Endothelial cell of umbilical vein (primary cell): Measurements from ENCODE around the gene MAML3. TPM values are rescaled to one million over a fixed set of nuclear protein-coding genes. Genes with fewer than 3 reads are reported as not detected.

Experiments used
- BruUV-seq: library from RNA; stranded (reverse); fragments of 400-500 nt; replicated peaks from 2 replicates; lab custom pipeline; 2021; lab: Mats Ljungman, UMichigan
- CTCF ChIA-PET: fragments of 300-600, 350-600 bp; sonication (Branson Sonifier 250); formaldehyde crosslinking; loops from one replicate; lab custom pipeline; 2021; ENCODE audit warnings: antibody characterized with exemption, inconsistent platforms; lab: Charles Lee
- POLR2A ChIA-PET: fragments of 300-600, 350-600 bp; sonication (Branson Sonifier 250); formaldehyde crosslinking; loops from one replicate; lab custom pipeline; 2021; ENCODE audit warnings: antibody characterized with exemption, inconsistent platforms; lab: Charles Lee
- DNase-seq: peaks from one replicate; pipeline ENCODE4 v3.0.0-alpha.2; 2011; ENCODE audit warnings: low read depth, low spot score
- FAIRE-seq: peaks from 2 replicates; lab custom pipeline; 2011; peaks lifted over from hg19 to GRCh38; lab: Jason Lieb, UNC
- H2AFZ ChIP-seq: 2 replicates; pipeline ENCODE4 v1.6.0; 2012; ENCODE audit warnings: low read depth, low read length, control low read depth, inconsistent platforms
- H3K27ac ChIP-seq: 2 replicates; pipeline ENCODE4 v1.5.1; 2011; ENCODE audit warnings: low read depth, mild to moderate bottlenecking, control low read depth, low read length, moderate library complexity; ENCODE audit not compliant: insufficient read depth
- H3K27me3 ChIP-seq, 2 experiments: 2 replicates each; pipeline versions ENCODE4 v1.6.0 to v1.6.1; 2011; ENCODE audit warnings: low read length in 2 of 2, mixed read lengths in 1 of 2; ENCODE audit not compliant: control insufficient read depth in 2 of 2, insufficient read depth in 2 of 2
- H3K36me3 ChIP-seq, 2 experiments: 2 replicates in 1 of 2; 3 replicates in 1 of 2; pipeline ENCODE4 v1.5.1; 2011; ENCODE audit warnings: low read length in 2 of 2, mild to moderate bottlenecking in 1 of 2, moderate library complexity in 1 of 2; ENCODE audit not compliant: control insufficient read depth in 2 of 2, insufficient read depth in 2 of 2; ENCODE audit errors: extremely low read depth in 1 of 2
- H3K4me1 ChIP-seq: 3 replicates; pipeline ENCODE4 v1.5.1; 2011; ENCODE audit warnings: mild to moderate bottlenecking, low read length; ENCODE audit not compliant: control insufficient read depth, insufficient read depth; ENCODE audit errors: extremely low read depth
- H3K4me2 ChIP-seq: 2 replicates; pipeline ENCODE4 v1.6.1; 2011; ENCODE audit warnings: low read length, control low read depth, mixed read lengths; ENCODE audit not compliant: insufficient read depth
- H3K4me3 ChIP-seq, 3 experiments: fragments of 200-600 bp in 1 of 3; sonication (generic), shearing (Covaris generic) in 1 of 3; replicated peaks in 1 of 3; 2 replicates each; pipeline ENCODE4 v1.5.1; 2011 to 2016; ENCODE audit warnings: control low read depth in 3 of 3, low read length in 3 of 3, mild to moderate bottlenecking in 2 of 3, inconsistent platforms in 1 of 3, low read depth in 1 of 3, moderate library complexity in 1 of 3; ENCODE audit not compliant: insufficient read depth in 1 of 3
- H3K79me2 ChIP-seq: 2 replicates; pipeline ENCODE4 v1.6.0; 2012; ENCODE audit warnings: low read length, inconsistent platforms; ENCODE audit not compliant: control insufficient read depth, insufficient read depth
- H3K9ac ChIP-seq: replicated peaks from 2 replicates; pipeline ENCODE3; 2011; ENCODE audit warnings: low read length, control low read depth; ENCODE audit not compliant: insufficient read depth; ENCODE audit errors: extremely low read depth
- H3K9me1 ChIP-seq: replicated peaks from 3 replicates; pipeline ENCODE4 v1.6.0; 2011; ENCODE audit warnings: mild to moderate bottlenecking, low read length; ENCODE audit not compliant: control insufficient read depth, insufficient read depth; ENCODE audit errors: extremely low read depth
- H3K9me3 ChIP-seq: replicated peaks from 2 replicates; pipeline ENCODE4 v1.5.1; 2012; ENCODE audit warnings: low read length, inconsistent platforms; ENCODE audit not compliant: control insufficient read depth, insufficient read depth
- H4K20me1 ChIP-seq: replicated peaks from 2 replicates; pipeline ENCODE3; 2011; ENCODE audit warnings: mild to moderate bottlenecking, low read length; ENCODE audit not compliant: control insufficient read depth, insufficient read depth; ENCODE audit errors: extremely low read depth
- EZH2 ChIP-seq: IDR thresholded peaks from 2 replicates; pipeline ENCODE4 v1.6.1; 2012; ENCODE audit warnings: borderline replicate concordance, low read depth, mild to moderate bottlenecking, moderate library complexity, low read length, inconsistent platforms; ENCODE audit not compliant: severe bottlenecking
- FOS ChIP-seq: IDR thresholded peaks from 2 replicates; pipeline ENCODE4 v1.6.1; 2011; ENCODE audit warnings: mild to moderate bottlenecking, low read length, moderate library complexity, borderline replicate concordance; ENCODE audit not compliant: insufficient read depth
- GATA2 ChIP-seq: IDR thresholded peaks from 2 replicates; pipeline ENCODE4 v1.7.0; 2011; ENCODE audit warnings: low read depth, mild to moderate bottlenecking, moderate library complexity, mixed read lengths, low read length; ENCODE audit not compliant: insufficient read length, insufficient read depth
- JUN ChIP-seq: IDR thresholded peaks from 2 replicates; pipeline ENCODE4 v1.6.1; 2011; ENCODE audit warnings: borderline replicate concordance, low read depth; ENCODE audit not compliant: insufficient read length, insufficient read depth
- MYC ChIP-seq: IDR thresholded peaks from one replicate; pipeline ENCODE4 v1.6.1; 2011; ENCODE audit warnings: mild to moderate bottlenecking, low read depth, low read length
- POLR2A ChIP-seq: IDR thresholded peaks from 2 replicates; pipeline ENCODE4 v1.6.1; 2012; ENCODE audit warnings: low read depth, mild to moderate bottlenecking, control low read depth, low read length
- POLR2AphosphoS5 ChIP-seq: IDR thresholded peaks from 2 replicates; pipeline ENCODE4 v1.6.1; 2012; ENCODE audit warnings: low read depth, mild to moderate bottlenecking, control low read depth, low read length, moderate library complexity; ENCODE audit not compliant: insufficient read depth
- dilution Hi-C: fragments of 300-500 bp; cut with MboI; formaldehyde crosslinking; loops from one replicate; pipeline ENCODE4 v1.15.0; 2019; ENCODE audit warnings: low sequenced_read_pairs; ENCODE audit not compliant: extremely low pct_ligation_motif_present
- intact Hi-C: fragments of 100-400 bp; cut with micrococcal nuclease; formaldehyde crosslinking; loops from one replicate; pipeline ENCODE4 v1.10.0; 2022
- polyA plus RNA-seq, 4 experiments: library from polyadenylated mRNA; depleted of rRNA in 3 of 4; stranded (reverse) in 3 of 4; unstranded in 1 of 4; fragments of >200 nt; gene quantifications; 2 replicates each; pipeline versions ENCODE4 v1.2.1 to v1.2.3, GENCODE V29; 2011 to 2012; ENCODE audit warnings: missing spikeins in 1 of 4
- total RNA-seq: library from RNA; stranded (reverse); gene quantifications from 2 replicates; pipeline ENCODE4 v1.2.3, GENCODE V29; 2021
- TF ChIP-seq, protein P1 (sequence below): IDR thresholded peaks from 2 replicates; pipeline ENCODE4 v1.6.1; 2011; ENCODE audit not compliant: insufficient read depth, insufficient read length
- TF ChIP-seq, protein P2 (sequence below), 2 donors: IDR thresholded peaks; 1 replicate in 1 of 2; 2 replicates in 1 of 2; pipeline ENCODE4 v1.5.1; 2011; ENCODE audit warnings: low read length in 2 of 2, mild to moderate bottlenecking in 2 of 2, moderate library complexity in 2 of 2, control low read depth in 1 of 2, inconsistent platforms in 1 of 2, low read depth in 1 of 2; ENCODE audit not compliant: insufficient read depth in 1 of 2; ENCODE audit errors: extremely low read depth in 1 of 2

Gene MAML3
- total and polyA plus RNA-seq, 2 donors (not counting 3 experiments of a cell fraction or from before 2014, with no cell fraction given), result 14.0 to 20.3 TPM

DNA sequence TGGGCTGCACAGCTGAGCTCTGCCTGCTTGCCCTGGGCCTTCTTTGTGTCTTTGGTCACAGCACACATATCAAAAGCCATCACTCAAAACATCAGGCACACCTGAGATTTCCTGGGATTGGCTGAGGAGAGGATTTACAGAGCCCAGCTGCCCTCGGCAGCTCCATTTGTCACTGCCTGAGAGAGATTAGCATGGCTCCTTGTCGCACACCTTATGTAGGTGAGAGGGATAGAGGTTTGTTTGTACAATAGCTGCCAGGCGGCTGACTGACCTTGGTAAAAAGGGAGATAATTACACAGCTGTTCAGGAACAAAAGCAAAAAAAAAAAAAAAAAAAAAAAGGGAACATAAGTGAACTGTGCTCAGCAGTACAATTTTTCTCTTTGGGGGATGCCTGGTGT lies 425.1 kb downstream of the MAML3 start:
- intact Hi-C loops (loop anchor here (1.0 kb wide), 1 partner anchor 71 kb away; no protein-coding TSS in a partner anchor), dilution Hi-C loops (no loop called here)
- FAIRE-seq, result no peak
- no peak for DNase-seq
- Histone ChIP-seq H3K79me2 (no peaks in the 10 kb centered on the region), H3K27ac (no peak overlapping the region), H3K9ac (no peak overlapping the region), H3K27me3 (no peaks in the 10 kb centered on the region), H3K36me3 (peaks cover 0 to 4% of the 10 kb centered on the region in 2 experiments), H3K4me3 (no peak overlapping the region), H3K9me3 (no peaks in the 10 kb centered on the region), H3K4me2 (no peak overlapping the region), H4K20me1 (no peaks in the 10 kb centered on the region), H2AFZ (no peak overlapping the region), H3K4me1 (peaks cover 9% of the 10 kb centered on the region), H3K9me1 (no peaks in the 10 kb centered on the region)
- no TSS peak for BruUV-seq
- ChIA-PET POLR2A (no interaction called here), CTCF (interaction anchor here (0.6 to 3.6 kb wide), 4 partner anchors 28 to 326 kb away, joined by 3 to 16 read pairs (median 3); no protein-coding TSS in a partner anchor)
- no peak for TF ChIP-seq POLR2AphosphoS5
- no peak for TF ChIP-seq POLR2A
- TF ChIP-seq GATA2, result no peak
- no peak for TF ChIP-seq JUN
- TF ChIP-seq, protein P1, sequence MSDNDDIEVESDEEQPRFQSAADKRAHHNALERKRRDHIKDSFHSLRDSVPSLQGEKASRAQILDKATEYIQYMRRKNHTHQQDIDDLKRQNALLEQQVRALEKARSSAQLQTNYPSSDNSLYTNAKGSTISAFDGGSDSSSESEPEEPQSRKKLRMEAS, result no peak
- TF ChIP-seq EZH2, result no peak
- no peak for TF ChIP-seq MYC
- TF ChIP-seq, protein P2, sequence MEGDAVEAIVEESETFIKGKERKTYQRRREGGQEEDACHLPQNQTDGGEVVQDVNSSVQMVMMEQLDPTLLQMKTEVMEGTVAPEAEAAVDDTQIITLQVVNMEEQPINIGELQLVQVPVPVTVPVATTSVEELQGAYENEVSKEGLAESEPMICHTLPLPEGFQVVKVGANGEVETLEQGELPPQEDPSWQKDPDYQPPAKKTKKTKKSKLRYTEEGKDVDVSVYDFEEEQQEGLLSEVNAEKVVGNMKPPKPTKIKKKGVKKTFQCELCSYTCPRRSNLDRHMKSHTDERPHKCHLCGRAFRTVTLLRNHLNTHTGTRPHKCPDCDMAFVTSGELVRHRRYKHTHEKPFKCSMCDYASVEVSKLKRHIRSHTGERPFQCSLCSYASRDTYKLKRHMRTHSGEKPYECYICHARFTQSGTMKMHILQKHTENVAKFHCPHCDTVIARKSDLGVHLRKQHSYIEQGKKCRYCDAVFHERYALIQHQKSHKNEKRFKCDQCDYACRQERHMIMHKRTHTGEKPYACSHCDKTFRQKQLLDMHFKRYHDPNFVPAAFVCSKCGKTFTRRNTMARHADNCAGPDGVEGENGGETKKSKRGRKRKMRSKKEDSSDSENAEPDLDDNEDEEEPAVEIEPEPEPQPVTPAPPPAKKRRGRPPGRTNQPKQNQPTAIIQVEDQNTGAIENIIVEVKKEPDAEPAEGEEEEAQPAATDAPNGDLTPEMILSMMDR (IDR thresholded peaks at IDR 0.05; ENCODE audit: extremely low read depth in 1 of 2, insufficient read depth in 1 of 2, low read depth in 1 of 2, low read length in 2 of 2), result no peak
- no peak for TF ChIP-seq FOS
